SK-N-SH (cell line): ENCODE measurements around the gene TNFAIP8L2. TPM values are rescaled to one million over a fixed set of nuclear protein-coding genes. Genes with fewer than 3 reads are reported as not detected.

ENCODE experiments used
- CTCF ChIA-PET: fragments of 300-600, 350-600 bp; formaldehyde crosslinking; extraction: SDS; loops from one replicate; lab custom pipeline; 2021; lab: Yijun Ruan, JAX
- POLR2A ChIA-PET: fragments of 350-600 bp; sonication (Branson Sonifier 250); formaldehyde crosslinking; extraction: SDS; loops from one replicate; lab custom pipeline; 2020; ENCODE audit warnings: antibody characterized with exemption, inconsistent platforms; lab: Yijun Ruan, JAX
- DNase-seq: peaks from one replicate; pipeline ENCODE4 v3.0.0; 2012
- H2AFZ ChIP-seq: fragments of 200-600 bp; sonication (generic); 2 replicates; pipeline ENCODE4 v1.8.1; 2016; ENCODE audit warnings: antibody characterized with exemption, mild to moderate bottlenecking, low read depth
- H3F3A ChIP-seq: fragments of 200-600 bp; sonication (generic); replicated peaks from 2 replicates; pipeline ENCODE3; 2016; ENCODE audit warnings: antibody characterized with exemption, mild to moderate bottlenecking; ENCODE audit not compliant: insufficient read depth
- H3K27ac ChIP-seq, 2 experiments: fragments of 200-500 bp in 1 of 2; fragments of 200-600 bp in 1 of 2; sonication (Bioruptor generic) in 1 of 2; sonication (generic), shearing (Covaris generic) in 1 of 2; 2 replicates each; pipeline versions ENCODE4 v1.5.1 to v1.6.1; 2014 to 2016; ENCODE audit warnings: low read depth in 2 of 2, inconsistent platforms in 1 of 2, low read length in 1 of 2, mild to moderate bottlenecking in 1 of 2, mixed read lengths in 1 of 2
- H3K27me3 ChIP-seq: fragments of 200-600 bp; sonication (generic), shearing (Covaris generic); 2 replicates; pipeline ENCODE4 v1.6.1; 2016; ENCODE audit warnings: mixed run types; ENCODE audit not compliant: insufficient read depth
- H3K36me3 ChIP-seq, 2 experiments: fragments of 200-500 bp in 1 of 2; fragments of 200-600 bp in 1 of 2; sonication (Bioruptor generic) in 1 of 2; sonication (generic) in 1 of 2; replicated peaks in 1 of 2; 2 replicates each; pipeline versions ENCODE3 to v1.5.1; 2014 to 2016; ENCODE audit warnings: low read length in 1 of 2, mild to moderate bottlenecking in 1 of 2; ENCODE audit not compliant: insufficient read depth in 2 of 2, control insufficient read depth in 1 of 2
- H3K4me1 ChIP-seq, 2 experiments: fragments of 200-500 bp in 1 of 2; fragments of 200-600 bp in 1 of 2; sonication (Bioruptor generic) in 1 of 2; sonication (generic), shearing (Covaris generic) in 1 of 2; 2 replicates each; pipeline versions ENCODE4 v1.5.1 to v1.6.1; 2014 to 2016; ENCODE audit warnings: low read depth in 1 of 2, low read length in 1 of 2, mixed run types in 1 of 2; ENCODE audit not compliant: insufficient read depth in 2 of 2, control insufficient read depth in 1 of 2
- H3K4me2 ChIP-seq: fragments of 200-600 bp; sonication (generic), shearing (Covaris generic); 2 replicates; pipeline ENCODE4 v1.6.1; 2017; ENCODE audit warnings: mixed run types
- H3K4me3 ChIP-seq, 2 experiments: fragments of 200-500 bp in 1 of 2; fragments of 200-600 bp in 1 of 2; sonication (Bioruptor generic) in 1 of 2; sonication (generic), shearing (Covaris generic) in 1 of 2; 2 replicates each; pipeline versions ENCODE4 v1.5.1 to v1.8.1; 2014 to 2016; ENCODE audit warnings: low read depth in 2 of 2, inconsistent platforms in 1 of 2, low read length in 1 of 2, mild to moderate bottlenecking in 1 of 2, mixed read lengths in 1 of 2, moderate library complexity in 1 of 2
- H3K79me2 ChIP-seq: fragments of 200-600 bp; sonication (generic); 2 replicates; pipeline ENCODE4 v1.8.1; 2017; ENCODE audit warnings: mild to moderate bottlenecking; ENCODE audit not compliant: insufficient read depth
- H3K9ac ChIP-seq: fragments of 200-600 bp; sonication (generic); 2 replicates; pipeline ENCODE4 v1.6.1; 2017; ENCODE audit warnings: mixed run types
- H3K9me2 ChIP-seq: fragments of 200-600 bp; sonication (generic); 2 replicates; pipeline ENCODE4 v1.6.1; 2017; ENCODE audit warnings: mixed run types
- H3K9me3 ChIP-seq: fragments of 200-600 bp; sonication (generic); 2 replicates; pipeline ENCODE4 v1.6.1; 2017; ENCODE audit warnings: mixed run types, mild to moderate bottlenecking, moderate library complexity
- H4K20me1 ChIP-seq: fragments of 200-600 bp; sonication (generic); 2 replicates; pipeline ENCODE4 v1.6.1; 2017; ENCODE audit warnings: mild to moderate bottlenecking, mixed run types; ENCODE audit not compliant: insufficient read depth
- EZH2phosphoT487 ChIP-seq: fragments of 200-600 bp; sonication (generic); IDR thresholded peaks from 2 replicates; pipeline ENCODE4 v1.6.1; 2017; ENCODE audit warnings: low read depth, mixed run types, mild to moderate bottlenecking, antibody characterized with exemption, moderate library complexity, borderline replicate concordance
- FOSL2 ChIP-seq: IDR thresholded peaks from 2 replicates; pipeline ENCODE4 v1.4.0; 2012; ENCODE audit warnings: low read depth, mild to moderate bottlenecking, moderate library complexity, borderline replicate concordance
- FOXJ3 ChIP-seq: sonication (generic); formaldehyde crosslinking; IDR thresholded peaks from 2 replicates; pipeline ENCODE4 v1.5.1; 2020; ENCODE audit warnings: mild to moderate bottlenecking, missing genetic modification reagents
- NRF1 ChIP-seq: IDR thresholded peaks from 2 replicates; pipeline ENCODE4 v1.6.1; 2012; ENCODE audit warnings: low read depth, mild to moderate bottlenecking, low read length
- SMC3 ChIP-seq: IDR thresholded peaks from 2 replicates; pipeline ENCODE4 v1.6.1; 2012; ENCODE audit warnings: low read depth, low read length, improper control_type of control experiment
- TEAD4 ChIP-seq: IDR thresholded peaks from 2 replicates; pipeline ENCODE4 v1.4.0; 2012; ENCODE audit warnings: mild to moderate bottlenecking, borderline replicate concordance; ENCODE audit not compliant: insufficient read depth
- WGBS: methylation state at CpG from one replicate; pipeline ENCODE4 v1.1.6; 2017; ENCODE audit warnings: low lambda C conversion rate; 5-methylcytosine and 5-hydroxymethylcytosine counted together
- polyA plus RNA-seq, 3 experiments: library from polyadenylated mRNA; depleted of rRNA; stranded (reverse); fragments of >200 nt; gene quantifications; 2 replicates each; pipeline ENCODE4 v1.2.3, GENCODE V29; 2012
- TF ChIP-seq, protein P1 (sequence below): fragments of 150-350 bp; IDR thresholded peaks from 2 replicates; pipeline ENCODE4 v1.6.1; 2017; ENCODE audit warnings: antibody characterized with exemption, low read length, low read depth, borderline replicate concordance
- TF ChIP-seq, protein P2 (sequence below): IDR thresholded peaks from 2 replicates; pipeline ENCODE4 v1.6.1; 2012; ENCODE audit warnings: mild to moderate bottlenecking, low read depth, low read length, moderate library complexity
- TF ChIP-seq, protein P3 (sequence below): IDR thresholded peaks from 2 replicates; pipeline ENCODE4 v1.4.0; 2012; ENCODE audit warnings: low read depth, borderline replicate concordance
- TF ChIP-seq, protein P4 (sequence below): IDR thresholded peaks from 2 replicates; pipeline ENCODE4 v1.4.0; 2012; ENCODE audit warnings: low read depth, borderline replicate concordance
- TF ChIP-seq, protein P5 (sequence below): fragments of 150-350 bp; IDR thresholded peaks from 2 replicates; pipeline ENCODE4 v1.6.1; 2016; ENCODE audit warnings: mild to moderate bottlenecking, low read depth, low read length
- TF ChIP-seq, protein P6 (sequence below): IDR thresholded peaks from 2 replicates; pipeline ENCODE4 v1.4.0; 2012; ENCODE audit warnings: low read depth

The TNFAIP8L2 gene
- polyA plus RNA-seq, 1 of the 3 experiments (the other 2 are of a cell fraction), result not detected

DNA sequence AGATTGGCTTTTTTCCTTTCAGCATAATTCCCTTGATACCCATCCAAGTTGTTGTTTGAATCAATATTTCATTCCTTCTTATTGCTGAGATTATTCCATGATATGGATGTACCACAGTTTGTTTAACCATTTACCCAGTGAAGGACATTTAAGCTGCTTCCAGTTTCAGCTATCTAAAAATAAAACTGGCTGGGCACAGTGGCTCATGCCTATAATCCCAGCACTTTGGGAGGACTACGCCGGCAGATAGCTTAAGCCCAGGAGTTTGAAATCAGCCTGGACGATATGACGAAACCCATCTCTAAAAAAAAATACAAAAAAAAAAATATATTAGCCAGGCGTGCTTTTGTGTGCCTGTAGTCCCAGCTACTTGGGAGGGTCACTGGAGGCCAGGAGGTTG is 42.6 kb upstream of the TNFAIP8L2 start:
- Histone ChIP-seq H3K4me3 (no peak overlapping the region), H3K9ac (no peak overlapping the region), H3K4me2 (no peak overlapping the region), H3K9me2 (no peaks in the 10 kb centered on the region), H3K79me2 (no peaks in the 10 kb centered on the region), H2AFZ (no peak overlapping the region), H3K27me3 (no peaks in the 10 kb centered on the region), H3F3A (no peaks in the 10 kb centered on the region), H3K4me1 (no peaks in the 10 kb centered on the region), H3K27ac (no peak overlapping the region), H4K20me1 (no peaks in the 10 kb centered on the region), H3K36me3 (no peaks in the 10 kb centered on the region), H3K9me3 (no peaks in the 10 kb centered on the region)
- ChIA-PET POLR2A (no interaction called here), CTCF (interaction anchor here (0.7 to 3.9 kb wide), 2 partner anchors 12 to 14 kb away, joined by 3 to 20 read pairs; no protein-coding TSS in a partner anchor)
- 94% methylated on average over 5 of the region's 5 CpGs for WGBS
- DNase-seq, result no peak
- TF ChIP-seq, protein P1, sequence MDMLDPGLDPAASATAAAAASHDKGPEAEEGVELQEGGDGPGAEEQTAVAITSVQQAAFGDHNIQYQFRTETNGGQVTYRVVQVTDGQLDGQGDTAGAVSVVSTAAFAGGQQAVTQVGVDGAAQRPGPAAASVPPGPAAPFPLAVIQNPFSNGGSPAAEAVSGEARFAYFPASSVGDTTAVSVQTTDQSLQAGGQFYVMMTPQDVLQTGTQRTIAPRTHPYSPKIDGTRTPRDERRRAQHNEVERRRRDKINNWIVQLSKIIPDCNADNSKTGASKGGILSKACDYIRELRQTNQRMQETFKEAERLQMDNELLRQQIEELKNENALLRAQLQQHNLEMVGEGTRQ, result no peak
- TF ChIP-seq FOSL2, result no peak
- TF ChIP-seq SMC3, result no peak
- TF ChIP-seq, protein P2, sequence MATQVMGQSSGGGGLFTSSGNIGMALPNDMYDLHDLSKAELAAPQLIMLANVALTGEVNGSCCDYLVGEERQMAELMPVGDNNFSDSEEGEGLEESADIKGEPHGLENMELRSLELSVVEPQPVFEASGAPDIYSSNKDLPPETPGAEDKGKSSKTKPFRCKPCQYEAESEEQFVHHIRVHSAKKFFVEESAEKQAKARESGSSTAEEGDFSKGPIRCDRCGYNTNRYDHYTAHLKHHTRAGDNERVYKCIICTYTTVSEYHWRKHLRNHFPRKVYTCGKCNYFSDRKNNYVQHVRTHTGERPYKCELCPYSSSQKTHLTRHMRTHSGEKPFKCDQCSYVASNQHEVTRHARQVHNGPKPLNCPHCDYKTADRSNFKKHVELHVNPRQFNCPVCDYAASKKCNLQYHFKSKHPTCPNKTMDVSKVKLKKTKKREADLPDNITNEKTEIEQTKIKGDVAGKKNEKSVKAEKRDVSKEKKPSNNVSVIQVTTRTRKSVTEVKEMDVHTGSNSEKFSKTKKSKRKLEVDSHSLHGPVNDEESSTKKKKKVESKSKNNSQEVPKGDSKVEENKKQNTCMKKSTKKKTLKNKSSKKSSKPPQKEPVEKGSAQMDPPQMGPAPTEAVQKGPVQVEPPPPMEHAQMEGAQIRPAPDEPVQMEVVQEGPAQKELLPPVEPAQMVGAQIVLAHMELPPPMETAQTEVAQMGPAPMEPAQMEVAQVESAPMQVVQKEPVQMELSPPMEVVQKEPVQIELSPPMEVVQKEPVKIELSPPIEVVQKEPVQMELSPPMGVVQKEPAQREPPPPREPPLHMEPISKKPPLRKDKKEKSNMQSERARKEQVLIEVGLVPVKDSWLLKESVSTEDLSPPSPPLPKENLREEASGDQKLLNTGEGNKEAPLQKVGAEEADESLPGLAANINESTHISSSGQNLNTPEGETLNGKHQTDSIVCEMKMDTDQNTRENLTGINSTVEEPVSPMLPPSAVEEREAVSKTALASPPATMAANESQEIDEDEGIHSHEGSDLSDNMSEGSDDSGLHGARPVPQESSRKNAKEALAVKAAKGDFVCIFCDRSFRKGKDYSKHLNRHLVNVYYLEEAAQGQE, result no peak
- TF ChIP-seq, protein P3, sequence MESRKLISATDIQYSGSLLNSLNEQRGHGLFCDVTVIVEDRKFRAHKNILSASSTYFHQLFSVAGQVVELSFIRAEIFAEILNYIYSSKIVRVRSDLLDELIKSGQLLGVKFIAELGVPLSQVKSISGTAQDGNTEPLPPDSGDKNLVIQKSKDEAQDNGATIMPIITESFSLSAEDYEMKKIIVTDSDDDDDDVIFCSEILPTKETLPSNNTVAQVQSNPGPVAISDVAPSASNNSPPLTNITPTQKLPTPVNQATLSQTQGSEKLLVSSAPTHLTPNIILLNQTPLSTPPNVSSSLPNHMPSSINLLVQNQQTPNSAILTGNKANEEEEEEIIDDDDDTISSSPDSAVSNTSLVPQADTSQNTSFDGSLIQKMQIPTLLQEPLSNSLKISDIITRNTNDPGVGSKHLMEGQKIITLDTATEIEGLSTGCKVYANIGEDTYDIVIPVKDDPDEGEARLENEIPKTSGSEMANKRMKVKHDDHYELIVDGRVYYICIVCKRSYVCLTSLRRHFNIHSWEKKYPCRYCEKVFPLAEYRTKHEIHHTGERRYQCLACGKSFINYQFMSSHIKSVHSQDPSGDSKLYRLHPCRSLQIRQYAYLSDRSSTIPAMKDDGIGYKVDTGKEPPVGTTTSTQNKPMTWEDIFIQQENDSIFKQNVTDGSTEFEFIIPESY, result no peak
- TF ChIP-seq, protein P4, sequence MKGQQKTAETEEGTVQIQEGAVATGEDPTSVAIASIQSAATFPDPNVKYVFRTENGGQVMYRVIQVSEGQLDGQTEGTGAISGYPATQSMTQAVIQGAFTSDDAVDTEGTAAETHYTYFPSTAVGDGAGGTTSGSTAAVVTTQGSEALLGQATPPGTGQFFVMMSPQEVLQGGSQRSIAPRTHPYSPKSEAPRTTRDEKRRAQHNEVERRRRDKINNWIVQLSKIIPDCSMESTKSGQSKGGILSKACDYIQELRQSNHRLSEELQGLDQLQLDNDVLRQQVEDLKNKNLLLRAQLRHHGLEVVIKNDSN, result no peak
- TF ChIP-seq, protein P5, sequence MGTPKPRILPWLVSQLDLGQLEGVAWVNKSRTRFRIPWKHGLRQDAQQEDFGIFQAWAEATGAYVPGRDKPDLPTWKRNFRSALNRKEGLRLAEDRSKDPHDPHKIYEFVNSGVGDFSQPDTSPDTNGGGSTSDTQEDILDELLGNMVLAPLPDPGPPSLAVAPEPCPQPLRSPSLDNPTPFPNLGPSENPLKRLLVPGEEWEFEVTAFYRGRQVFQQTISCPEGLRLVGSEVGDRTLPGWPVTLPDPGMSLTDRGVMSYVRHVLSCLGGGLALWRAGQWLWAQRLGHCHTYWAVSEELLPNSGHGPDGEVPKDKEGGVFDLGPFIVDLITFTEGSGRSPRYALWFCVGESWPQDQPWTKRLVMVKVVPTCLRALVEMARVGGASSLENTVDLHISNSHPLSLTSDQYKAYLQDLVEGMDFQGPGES, result no peak
- no peak for TF ChIP-seq NRF1
- no peak for TF ChIP-seq FOXJ3 (CRISPR knock-in tag)
- no peak for TF ChIP-seq EZH2phosphoT487
- TF ChIP-seq TEAD4, result no peak
- TF ChIP-seq, protein P6, sequence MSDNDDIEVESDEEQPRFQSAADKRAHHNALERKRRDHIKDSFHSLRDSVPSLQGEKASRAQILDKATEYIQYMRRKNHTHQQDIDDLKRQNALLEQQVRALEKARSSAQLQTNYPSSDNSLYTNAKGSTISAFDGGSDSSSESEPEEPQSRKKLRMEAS, result no peak
